K562 (cell line): ENCODE data around the gene BCO2. TPM values are rescaled to one million over a fixed set of nuclear protein-coding genes. Genes with fewer than 3 reads are reported as not detected.

Experiments
- ATAC-seq: fragments of 200-7000 bp; cut with Tn5 transposase; 3 replicates; pipeline ENCODE4 v1.9.1; 2020; ENCODE audit warnings: moderate library complexity
- BruUV-seq: library from RNA; stranded (reverse); fragments of 400-500 nt; replicated peaks from 2 replicates; lab custom pipeline; 2021; lab: Mats Ljungman, UMichigan
- CTCF ChIA-PET: fragments of 300-600 bp; formaldehyde crosslinking; extraction: SDS; loops from one replicate; lab custom pipeline; 2021; ENCODE audit warnings: low intra/inter-chr PET ratio; lab: Yijun Ruan, JAX
- POLR2A ChIA-PET: fragments of 300-600, 350-650 bp; sonication (Branson Sonifier 250); formaldehyde crosslinking; extraction: SDS; loops from one replicate; lab custom pipeline; 2021; ENCODE audit warnings: antibody characterized with exemption, inconsistent platforms; lab: Yijun Ruan, JAX
- DNase-seq, 4 experiments: peaks; one replicate each; pipeline versions ENCODE4 v3.0.0 to v3.0.0-alpha.2; 2011 to 2018; ENCODE audit warnings: low spot score in 3 of 4, mixed read lengths in 3 of 4; ENCODE audit errors: extremely low read depth in 1 of 4
- FAIRE-seq: peaks from 2 replicates; lab custom pipeline; 2011; peaks lifted over from hg19 to GRCh38; lab: Jason Lieb, UNC
- H2AFZ ChIP-seq: 2 replicates; pipeline ENCODE4 v1.6.0; 2011; ENCODE audit warnings: low read depth, low read length, control low read depth, inconsistent platforms
- H3K27ac ChIP-seq: fragments of 200-600 bp; 3 replicates; pipeline ENCODE4 v1.8.0; 2011; ENCODE audit warnings: low read depth, mild to moderate bottlenecking, control low read depth, inconsistent platforms, low read length, moderate library complexity, mixed read lengths; ENCODE audit errors: extremely low read depth
- H3K27me3 ChIP-seq, 2 experiments: fragments of 300-600 bp in 1 of 2; 2 replicates in 1 of 2; 3 replicates in 1 of 2; pipeline versions ENCODE4 v1.6.0 to v1.8.0; 2011; ENCODE audit warnings: inconsistent platforms in 2 of 2, low read length in 2 of 2, mild to moderate bottlenecking in 1 of 2, mixed read lengths in 1 of 2, moderate library complexity in 1 of 2; ENCODE audit not compliant: control insufficient read depth in 2 of 2, insufficient read depth in 2 of 2
- H3K36me3 ChIP-seq: fragments of 300-600 bp; 3 replicates; pipeline ENCODE4 v1.8.0; 2011; ENCODE audit warnings: mild to moderate bottlenecking, low read length, inconsistent platforms; ENCODE audit not compliant: control insufficient read depth, insufficient read depth
- H3K4me1 ChIP-seq, 2 experiments: fragments of 200-600 bp in 1 of 2; replicated peaks in 1 of 2; 2 replicates in 1 of 2; 3 replicates in 1 of 2; pipeline versions ENCODE4 v1.5.1 to v1.8.0; 2011; ENCODE audit warnings: inconsistent platforms in 2 of 2, low read length in 2 of 2, mild to moderate bottlenecking in 1 of 2, mixed read lengths in 1 of 2, moderate library complexity in 1 of 2; ENCODE audit not compliant: control insufficient read depth in 2 of 2, insufficient read depth in 2 of 2
- H3K4me2 ChIP-seq: 2 replicates; pipeline ENCODE4 v1.6.1; 2011; ENCODE audit warnings: low read length, control low read depth, inconsistent platforms, mixed read lengths; ENCODE audit not compliant: insufficient read depth
- H3K4me3 ChIP-seq: fragments of 200-600 bp; sonication (generic), shearing (Covaris generic); 2 replicates; pipeline ENCODE4 v1.5.1; 2016; ENCODE audit warnings: control low read depth, inconsistent platforms
- H3K79me2 ChIP-seq: fragments of 200-600 bp; 3 replicates; pipeline ENCODE4 v1.8.0; 2011; ENCODE audit warnings: low read length, inconsistent platforms; ENCODE audit not compliant: control insufficient read depth, insufficient read depth
- H3K9ac ChIP-seq, 2 experiments: 2 replicates each; pipeline versions ENCODE4 v1.6.0 to v1.6.1; 2011; ENCODE audit warnings: low read depth in 2 of 2, low read length in 2 of 2, control low read depth in 1 of 2, inconsistent platforms in 1 of 2, mild to moderate bottlenecking in 1 of 2, mixed read lengths in 1 of 2; ENCODE audit not compliant: insufficient read depth in 1 of 2
- H3K9me1 ChIP-seq: one replicate; pipeline ENCODE4 v1.6.0; 2011; ENCODE audit warnings: inconsistent platforms, mild to moderate bottlenecking, low read length, moderate library complexity; ENCODE audit not compliant: control insufficient read depth, insufficient read depth
- H3K9me3 ChIP-seq: replicated peaks from 2 replicates; pipeline ENCODE4 v1.5.1; 2011; ENCODE audit warnings: low read depth, low read length, inconsistent platforms; ENCODE audit not compliant: control insufficient read depth, insufficient read depth
- H4K20me1 ChIP-seq: replicated peaks from 2 replicates; pipeline ENCODE4 v1.6.1; 2011; ENCODE audit warnings: low read length, inconsistent platforms, mixed read lengths; ENCODE audit not compliant: control insufficient read depth, insufficient read depth
- BMI1 ChIP-seq: fragments of 150-350 bp; IDR thresholded peaks from 2 replicates; pipeline ENCODE4 v1.6.1; 2014; ENCODE audit warnings: low read length
- FOXA1 ChIP-seq: fragments of 450-650 bp; IDR thresholded peaks from 2 replicates; pipeline ENCODE4 v1.6.1; 2016; ENCODE audit warnings: mild to moderate bottlenecking, borderline replicate concordance
- GATA2 ChIP-seq: sonication (generic); formaldehyde crosslinking; IDR thresholded peaks from 2 replicates; pipeline ENCODE4 v1.4.0; 2020; ENCODE audit warnings: mild to moderate bottlenecking, missing genetic modification reagents
- LEF1 ChIP-seq: fragments of 450-650 bp; IDR thresholded peaks from 2 replicates; pipeline ENCODE4 v1.6.1; 2016; ENCODE audit warnings: mild to moderate bottlenecking
- RREB1 ChIP-seq: fragments of 250-450 bp; sonication (Bioruptor Pico); IDR thresholded peaks from 2 replicates; pipeline ENCODE4 v1.4.0; 2020
- SNIP1 ChIP-seq: fragments of 450-650 bp; IDR thresholded peaks from 2 replicates; pipeline ENCODE4 v1.7.1; 2017; ENCODE audit warnings: low read depth, mild to moderate bottlenecking
- U2AF2 ChIP-seq: fragments of 200-400 bp; formaldehyde crosslinking; optimal IDR thresholded peaks from 2 replicates; pipeline ENCODE3; 2017; ENCODE audit warnings: low read depth, mild to moderate bottlenecking, low read length
- ZNF232 ChIP-seq: sonication (generic); formaldehyde crosslinking; IDR thresholded peaks from 2 replicates; pipeline ENCODE4 v1.8.0; 2022; ENCODE audit warnings: mild to moderate bottlenecking, missing genetic modification reagents
- WGBS: fragments of 100-300 bp; shearing (Covaris generic); methylation state at CpG from one replicate; pipeline ENCODE4 v1.1.6; 2016; ENCODE audit warnings: low coverage, mixed read lengths; ENCODE audit not compliant: insufficient coverage; ENCODE audit errors: missing lambda C conversion rate; 5-methylcytosine and 5-hydroxymethylcytosine counted together
- in situ Hi-C: fragments of 300-500 bp; cut with MboI; formaldehyde crosslinking; loops from 4 replicates; pipeline ENCODE4 v1.15.0; 2018; ENCODE audit warnings: inconsistent platforms, mixed read lengths
- intact Hi-C: fragments of 100-400 bp; cut with micrococcal nuclease; formaldehyde crosslinking; loops from 2 replicates; pipeline ENCODE4 v1.14.2; 2022
- polyA plus RNA-seq, 8 experiments: library from polyadenylated mRNA; depleted of rRNA in 4 of 8; stranded (reverse) in 5 of 8; unstranded in 3 of 8; fragments of >200 nt; fragmentation: Nextera tagmentation in 2 of 8; fragmentation: Illumina TruSeq in 1 of 8; extraction: Ambion mirVana in 2 of 8; extraction: Trizol in 1 of 8; gene quantifications; 2 replicates each; pipeline versions ENCODE4 v1.2.1 to v1.2.3, GENCODE V29; 2011 to 2014; ENCODE audit warnings: inconsistent platforms in 1 of 8, missing spikeins in 1 of 8
- total RNA-seq, 7 experiments: library from RNA; depleted of rRNA in 6 of 7; stranded (reverse); fragments of >200 nt in 6 of 7; fragmentation: Illumina TruSeq in 2 of 7; extraction: Trizol in 2 of 7; gene quantifications; 2 replicates each; pipeline versions ENCODE4 v1.2.1 to v1.2.3, GENCODE V29; 2011 to 2021; ENCODE audit warnings: low replicate concordance in 1 of 7

Gene BCO2
- total and polyA plus RNA-seq, 9 of the 15 experiments (the other 6 are each of a cell fraction or from before 2014, with no cell fraction given), result 0.21 to 1.0 (median 0.47) TPM; not detected in 1

DNA sequence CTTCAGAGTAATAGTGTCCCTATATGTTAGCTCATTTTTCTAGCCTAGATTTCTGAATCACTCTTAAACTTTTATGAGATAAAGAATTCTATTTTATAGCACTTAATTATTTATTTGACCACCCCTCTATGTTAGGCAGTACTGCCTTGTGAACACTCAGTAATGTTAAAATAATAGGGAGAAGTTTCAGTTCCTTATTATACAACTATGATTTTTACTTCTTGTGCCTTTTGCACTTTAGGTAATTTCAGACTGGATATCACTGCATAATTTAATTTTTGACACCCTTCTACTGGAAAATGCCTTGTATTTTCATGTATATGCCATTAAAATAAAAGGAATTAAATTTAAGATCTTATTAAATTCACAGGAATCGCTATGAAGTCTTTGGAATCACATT is 3.1 kb downstream of the BCO2 start:
- CTCF ChIA-PET, result no interaction called here
- intact Hi-C loops, result no loop called here

More for the DNA sequence above, 3.1 kb downstream of the BCO2 start:
- H3K9me1 ChIP-seq, result no peaks in the 10 kb centered on the region
- WGBS, result 7% methylated on average over 1 of the region's 1 CpG
- no peak for DNase-seq
- H3K27ac ChIP-seq, result no peak overlapping the region
- no peaks in the 10 kb centered on the region for H3K79me2 ChIP-seq
- H2AFZ ChIP-seq, result no peak overlapping the region
- peaks cover 0 to 8% of the 10 kb centered on the region in 2 experiments; a peak in 2 of 5 replicates for H3K4me1 ChIP-seq
- H3K9ac ChIP-seq, result no peak overlapping the region
- no peaks in the 10 kb centered on the region for H3K9me3 ChIP-seq
- no peak overlapping the region for H3K4me2 ChIP-seq
- no TSS peak for BruUV-seq
- H3K36me3 ChIP-seq, result no peaks in the 10 kb centered on the region
- in situ Hi-C loops, result no loop called here
- TF ChIP-seq LEF1 (no peak), RREB1 (CRISPR knock-in tag) (no peak), GATA2 (CRISPR knock-in tag) (no peak), FOXA1 (no peak), BMI1 (no peak), U2AF2 (no peak), SNIP1 (no peak), ZNF232 (CRISPR knock-in tag) (no peak)
- TF ChIP-seq, all 486 proteins: peak for 0
- Histone ChIP-seq H3K27me3 (peaks cover 0 to 8% of the 10 kb centered on the region in 2 experiments; a peak in 2 of 5 replicates), H4K20me1 (peaks cover 3% of the 10 kb centered on the region; the same call in 1 of the 2 replicates), H3K4me3 (no peak overlapping the region)
- FAIRE-seq (no peak), ATAC-seq (no peak)
- POLR2A ChIA-PET, result no interaction called here
